Adrenal gland (tissue), 5 donors: Measurements from ENCODE around the gene DHCR24.

ENCODE experiments used
- CTCF ChIP-seq, 6 experiments: fragments of 450-650 bp in 4 of 6; fragments of 200-600 bp in 2 of 6; sonication (generic) in 1 of 6; IDR thresholded peaks; 1 replicate in 5 of 6; 2 replicates in 1 of 6; pipeline versions ENCODE4 v1.5.1 to v1.8.0; 2016 to 2021; ENCODE audit warnings: antibody characterized with exemption in 6 of 6, mild to moderate bottlenecking in 2 of 6, moderate library complexity in 1 of 6
- POLR2A ChIP-seq, 2 donors: fragments of 450-650 bp; IDR thresholded peaks; one replicate each; pipeline ENCODE4 v1.6.1; 2017; ENCODE audit warnings: antibody characterized with exemption in 2 of 2, mild to moderate bottlenecking in 2 of 2, moderate library complexity in 1 of 2
- donor health status: DM: no; HTN: no; CAD: no.

GRCh38 chr1:54857746-54858561 lies 29.0 kb downstream of the DHCR24 start:
- TF ChIP-seq POLR2A (IDR thresholded peaks at IDR 0.05) (no peak), CTCF (IDR thresholded peaks at IDR 0.05) (no peak)
